Fibroblast of lung (primary cell): ENCODE results near the gene HOXA7. TPM values are rescaled to one million over a fixed set of nuclear protein-coding genes. Genes with fewer than 3 reads are reported as not detected.

Experiments
- DNase-seq, 2 donors: peaks; one replicate each; pipeline versions ENCODE4 v3.0.0 to v3.0.0-alpha.2; 2010; ENCODE audit warnings: low read depth in 2 of 2
- H2AFZ ChIP-seq: 2 replicates; pipeline ENCODE4 v1.5.1; 2012; ENCODE audit warnings: low read length, control low read depth, inconsistent platforms
- H3K27ac ChIP-seq: 2 replicates; pipeline ENCODE4 v1.5.1; 2011; ENCODE audit warnings: low read length, control low read depth; ENCODE audit not compliant: insufficient read depth
- H3K27me3 ChIP-seq: 2 replicates; pipeline ENCODE4 v1.5.1; 2011; ENCODE audit warnings: mild to moderate bottlenecking, low read length; ENCODE audit not compliant: control insufficient read depth, insufficient read depth
- H3K36me3 ChIP-seq: 2 replicates; pipeline ENCODE4 v1.5.1; 2011; ENCODE audit warnings: low read length; ENCODE audit not compliant: control insufficient read depth, insufficient read depth
- H3K4me1 ChIP-seq: 2 replicates; pipeline ENCODE4 v1.5.1; 2011; ENCODE audit warnings: low read length; ENCODE audit not compliant: control insufficient read depth, insufficient read depth; ENCODE audit errors: extremely low read depth
- H3K4me2 ChIP-seq: 2 replicates; pipeline ENCODE4 v1.5.1; 2011; ENCODE audit warnings: low read length, control low read depth; ENCODE audit not compliant: insufficient read depth; ENCODE audit errors: extremely low read depth
- H3K4me3 ChIP-seq, 4 experiments: fragments of 200-600 bp in 1 of 4; sonication (generic) in 1 of 4; replicated peaks in 1 of 4; 2 replicates each; pipeline ENCODE4 v1.5.1; 2011 to 2016; ENCODE audit warnings: low read length in 4 of 4, low read depth in 3 of 4, mild to moderate bottlenecking in 3 of 4, control low read depth in 2 of 4, inconsistent platforms in 1 of 4, mixed read lengths in 1 of 4; ENCODE audit not compliant: insufficient read depth in 1 of 4; ENCODE audit errors: control extremely low read depth in 1 of 4
- H3K79me2 ChIP-seq: 2 replicates; pipeline ENCODE4 v1.5.1; 2012; ENCODE audit warnings: mild to moderate bottlenecking, low read length, inconsistent platforms; ENCODE audit not compliant: control insufficient read depth, insufficient read depth
- H3K9ac ChIP-seq: 2 replicates; pipeline ENCODE4 v1.5.1; 2011; ENCODE audit warnings: mild to moderate bottlenecking, low read length, control low read depth; ENCODE audit not compliant: insufficient read depth
- H3K9me3 ChIP-seq: 2 replicates; pipeline ENCODE4 v1.5.1; 2012; ENCODE audit warnings: low read depth, low read length; ENCODE audit not compliant: control insufficient read depth, insufficient read depth
- H4K20me1 ChIP-seq: 2 replicates; pipeline ENCODE4 v1.5.1; 2011; ENCODE audit warnings: low read length; ENCODE audit not compliant: control insufficient read depth, insufficient read depth; ENCODE audit errors: extremely low read depth
- CTCF ChIP-seq, 2 donors: IDR thresholded peaks in 1 of 2; conservative IDR thresholded peaks in 1 of 2; 1 replicate in 1 of 2; 2 replicates in 1 of 2; pipeline ENCODE4 v1.5.1; 2011 to 2012; ENCODE audit warnings: low read length in 2 of 2, control low read depth in 1 of 2, inconsistent platforms in 1 of 2, low read depth in 1 of 2, mild to moderate bottlenecking in 1 of 2
- EZH2 ChIP-seq: IDR thresholded peaks from 2 replicates; pipeline ENCODE4 v1.5.1; 2012; ENCODE audit warnings: low read length, control low read depth, mild to moderate bottlenecking; ENCODE audit errors: missing control alignments
- polyA plus RNA-seq, 2 donors: library from polyadenylated mRNA; depleted of rRNA in 1 of 2; stranded (reverse) in 1 of 2; unstranded in 1 of 2; fragments of >200 nt; gene quantifications; 2 replicates each; pipeline ENCODE4 v1.2.1, GENCODE V29; 2011 to 2012; ENCODE audit warnings: missing spikeins in 1 of 2
- total RNA-seq: library from RNA; depleted of rRNA; stranded (reverse); fragments of >200 nt; gene quantifications from 2 replicates; pipeline ENCODE4 v1.2.1, GENCODE V29; 2014

Gene HOXA7
- total and polyA plus RNA-seq, 2 donors (not counting 1 experiment from before 2014, with no cell fraction given): 1.2 to 5.3 TPM

- H3K27me3 ChIP-seq: peaks cover 68% of the 10 kb centered on the region
- no peak within 1 kb of the TSS for H2AFZ ChIP-seq
- H3K9me3 ChIP-seq: no peaks in the 10 kb centered on the region
- H3K4me3 ChIP-seq: peak within 1 kb of the TSS in 3 of 4 experiments; percentile 10 to 48 (median 24)
- no peaks in the 10 kb centered on the region for H3K36me3 ChIP-seq
- H3K27ac ChIP-seq: no peak within 1 kb of the TSS
- TF ChIP-seq CTCF (conservative IDR thresholded peaks at IDR 0.05 in 1 of 2, IDR thresholded peaks at IDR 0.05 in 1 of 2; ENCODE audit: low read depth in 1 of 2, low read length in 2 of 2): no peak
- TF ChIP-seq EZH2: peak; percentile 80
- peak within 1 kb of the TSS; percentile 30 for H3K9ac ChIP-seq
- no peaks in the 10 kb centered on the region for H4K20me1 ChIP-seq
- peak within 1 kb of the TSS; percentile 51 for H3K4me2 ChIP-seq
- no peak for DNase-seq
- H3K79me2 ChIP-seq: no peaks in the 10 kb centered on the region
- no peaks in the 10 kb centered on the region for H3K4me1 ChIP-seq
Measured at GRCh38 chr7:27173956-27174873, 17.7 kb upstream of the HOXA7 start, which contains the start of gene HOXA10. Gene HOXA10, minus strand, starts transcription at chr7:27174320. Its CDS starts 14 bp downstream, at chr7:27174306.

GRCh38 chr7:27173511-27173955 lies 17.1 kb upstream of the HOXA7 start:
- no peaks in the 10 kb centered on the region for H3K79me2 ChIP-seq
- no peak for DNase-seq
- H3K27me3 ChIP-seq: peaks cover 71% of the 10 kb centered on the region
- H3K4me2 ChIP-seq: peak overlapping the region; percentile 51
- no peak for TF ChIP-seq EZH2
- no peak for TF ChIP-seq CTCF (conservative IDR thresholded peaks at IDR 0.05 in 1 of 2, IDR thresholded peaks at IDR 0.05 in 1 of 2; ENCODE audit: low read depth in 1 of 2, low read length in 2 of 2)
- H3K9ac ChIP-seq: peak overlapping the region; percentile 30
- peak overlapping the region in 2 of 4 experiments; percentile 10 to 48 for H3K4me3 ChIP-seq
- H3K27ac ChIP-seq: no peak overlapping the region
- no peaks in the 10 kb centered on the region for H3K36me3 ChIP-seq
- no peaks in the 10 kb centered on the region for H3K4me1 ChIP-seq
- H3K9me3 ChIP-seq: no peaks in the 10 kb centered on the region
- no peaks in the 10 kb centered on the region for H4K20me1 ChIP-seq
- H2AFZ ChIP-seq: no peak overlapping the region

- no peaks in the 10 kb centered on the region for H3K79me2 ChIP-seq
- no peaks in the 10 kb centered on the region for H3K4me1 ChIP-seq
- H3K9me3 ChIP-seq: no peaks in the 10 kb centered on the region
- no peak overlapping the region for H3K9ac ChIP-seq
- peak overlapping the region; percentile 51 for H3K4me2 ChIP-seq
- no peak overlapping the region for H3K27ac ChIP-seq
- no peak for DNase-seq
- no peak overlapping the region for H2AFZ ChIP-seq
- no peaks in the 10 kb centered on the region for H3K36me3 ChIP-seq
- H3K4me3 ChIP-seq: peak overlapping the region in 3 of 4 experiments; percentile 10 to 48 (median 24)
- TF ChIP-seq CTCF (conservative IDR thresholded peaks at IDR 0.05 in 1 of 2, IDR thresholded peaks at IDR 0.05 in 1 of 2; ENCODE audit: low read depth in 1 of 2, low read length in 2 of 2) (no peak), EZH2 (no peak)
- peaks cover 74% of the 10 kb centered on the region for H3K27me3 ChIP-seq
- H4K20me1 ChIP-seq: no peaks in the 10 kb centered on the region
Measured at GRCh38 chr7:27172823-27173510, 16.5 kb upstream of the HOXA7 start.
